ENCODE data around the gene CDRT15.

GRCh38 chr17:14276535-14277250, 40.0 kb upstream of the CDRT15 start:
- TF ChIP-seq, protein P1, sequence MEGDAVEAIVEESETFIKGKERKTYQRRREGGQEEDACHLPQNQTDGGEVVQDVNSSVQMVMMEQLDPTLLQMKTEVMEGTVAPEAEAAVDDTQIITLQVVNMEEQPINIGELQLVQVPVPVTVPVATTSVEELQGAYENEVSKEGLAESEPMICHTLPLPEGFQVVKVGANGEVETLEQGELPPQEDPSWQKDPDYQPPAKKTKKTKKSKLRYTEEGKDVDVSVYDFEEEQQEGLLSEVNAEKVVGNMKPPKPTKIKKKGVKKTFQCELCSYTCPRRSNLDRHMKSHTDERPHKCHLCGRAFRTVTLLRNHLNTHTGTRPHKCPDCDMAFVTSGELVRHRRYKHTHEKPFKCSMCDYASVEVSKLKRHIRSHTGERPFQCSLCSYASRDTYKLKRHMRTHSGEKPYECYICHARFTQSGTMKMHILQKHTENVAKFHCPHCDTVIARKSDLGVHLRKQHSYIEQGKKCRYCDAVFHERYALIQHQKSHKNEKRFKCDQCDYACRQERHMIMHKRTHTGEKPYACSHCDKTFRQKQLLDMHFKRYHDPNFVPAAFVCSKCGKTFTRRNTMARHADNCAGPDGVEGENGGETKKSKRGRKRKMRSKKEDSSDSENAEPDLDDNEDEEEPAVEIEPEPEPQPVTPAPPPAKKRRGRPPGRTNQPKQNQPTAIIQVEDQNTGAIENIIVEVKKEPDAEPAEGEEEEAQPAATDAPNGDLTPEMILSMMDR (conservative IDR thresholded peaks at IDR 0.05; ENCODE audit: low read depth, low read length) = no peak
- no peak for TF ChIP-seq EZH2 (IDR thresholded peaks at IDR 0.05; ENCODE audit: low read length, unreplicated experiment)
